C4-2B (cell line): ENCODE data around the gene EDAR.

ENCODE experiments used
- CTCF ChIP-seq: fragments of 450-650 bp; conservative IDR thresholded peaks from 2 replicates; pipeline ENCODE4 v1.5.1; 2017; ENCODE audit warnings: mild to moderate bottlenecking
- ZFX ChIP-seq: fragments of 450-650 bp; IDR thresholded peaks from 2 replicates; pipeline ENCODE4 v1.6.1; 2017

DNA sequence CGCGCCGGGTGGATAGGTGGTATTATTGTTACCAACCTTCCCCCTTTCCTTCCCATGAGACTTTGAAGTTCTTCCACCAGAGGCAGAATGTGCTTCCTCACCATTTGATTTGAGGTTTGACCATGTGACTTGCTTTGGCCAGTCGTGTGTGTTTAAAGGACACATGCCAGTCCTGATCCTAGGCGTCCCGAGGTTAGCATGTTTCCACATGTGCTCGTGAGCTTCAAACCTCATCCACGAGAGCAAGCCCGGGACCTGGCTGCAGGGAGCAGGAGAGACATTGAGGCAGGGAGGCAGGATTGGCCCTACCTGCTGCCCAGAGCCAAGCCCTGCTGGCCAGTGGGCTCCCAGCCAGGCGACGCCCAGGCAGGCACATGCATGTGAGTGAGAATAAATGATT lies 27.4 kb upstream of the EDAR start:
- TF ChIP-seq CTCF (no peak), ZFX (no peak)
